K562 (cell line): Measurements from ENCODE around the gene VGLL3. TPM values are rescaled to one million over a fixed set of nuclear protein-coding genes. Genes with fewer than 3 reads are reported as not detected.

Experiments used
- ATAC-seq: fragments of 200-7000 bp; cut with Tn5 transposase; 3 replicates; pipeline ENCODE4 v1.9.1; 2020; ENCODE audit warnings: moderate library complexity
- BruUV-seq: library from RNA; stranded (reverse); fragments of 400-500 nt; replicated peaks from 2 replicates; lab custom pipeline; 2021; lab: Mats Ljungman, UMichigan
- CTCF ChIA-PET: fragments of 300-600 bp; formaldehyde crosslinking; extraction: SDS; loops from one replicate; lab custom pipeline; 2021; ENCODE audit warnings: low intra/inter-chr PET ratio; lab: Yijun Ruan, JAX
- POLR2A ChIA-PET: fragments of 300-600, 350-650 bp; sonication (Branson Sonifier 250); formaldehyde crosslinking; extraction: SDS; loops from one replicate; lab custom pipeline; 2021; ENCODE audit warnings: antibody characterized with exemption, inconsistent platforms; lab: Yijun Ruan, JAX
- DNase-seq, 4 experiments: peaks; one replicate each; pipeline versions ENCODE4 v3.0.0 to v3.0.0-alpha.2; 2011 to 2018; ENCODE audit warnings: low spot score in 3 of 4, mixed read lengths in 3 of 4; ENCODE audit errors: extremely low read depth in 1 of 4
- FAIRE-seq: peaks from 2 replicates; lab custom pipeline; 2011; peaks lifted over from hg19 to GRCh38; lab: Jason Lieb, UNC
- H2AFZ ChIP-seq: 2 replicates; pipeline ENCODE4 v1.6.0; 2011; ENCODE audit warnings: low read depth, low read length, control low read depth, inconsistent platforms
- H3K27ac ChIP-seq: fragments of 200-600 bp; 3 replicates; pipeline ENCODE4 v1.8.0; 2011; ENCODE audit warnings: low read depth, mild to moderate bottlenecking, control low read depth, inconsistent platforms, low read length, moderate library complexity, mixed read lengths; ENCODE audit errors: extremely low read depth
- H3K27me3 ChIP-seq, 2 experiments: fragments of 300-600 bp in 1 of 2; 2 replicates in 1 of 2; 3 replicates in 1 of 2; pipeline versions ENCODE4 v1.6.0 to v1.8.0; 2011; ENCODE audit warnings: inconsistent platforms in 2 of 2, low read length in 2 of 2, mild to moderate bottlenecking in 1 of 2, mixed read lengths in 1 of 2, moderate library complexity in 1 of 2; ENCODE audit not compliant: control insufficient read depth in 2 of 2, insufficient read depth in 2 of 2
- H3K36me3 ChIP-seq: fragments of 300-600 bp; 3 replicates; pipeline ENCODE4 v1.8.0; 2011; ENCODE audit warnings: mild to moderate bottlenecking, low read length, inconsistent platforms; ENCODE audit not compliant: control insufficient read depth, insufficient read depth
- H3K4me1 ChIP-seq, 2 experiments: fragments of 200-600 bp in 1 of 2; replicated peaks in 1 of 2; 2 replicates in 1 of 2; 3 replicates in 1 of 2; pipeline versions ENCODE4 v1.5.1 to v1.8.0; 2011; ENCODE audit warnings: inconsistent platforms in 2 of 2, low read length in 2 of 2, mild to moderate bottlenecking in 1 of 2, mixed read lengths in 1 of 2, moderate library complexity in 1 of 2; ENCODE audit not compliant: control insufficient read depth in 2 of 2, insufficient read depth in 2 of 2
- H3K4me2 ChIP-seq: 2 replicates; pipeline ENCODE4 v1.6.1; 2011; ENCODE audit warnings: low read length, control low read depth, inconsistent platforms, mixed read lengths; ENCODE audit not compliant: insufficient read depth
- H3K4me3 ChIP-seq: fragments of 200-600 bp; sonication (generic), shearing (Covaris generic); 2 replicates; pipeline ENCODE4 v1.5.1; 2016; ENCODE audit warnings: control low read depth, inconsistent platforms
- H3K79me2 ChIP-seq: fragments of 200-600 bp; 3 replicates; pipeline ENCODE4 v1.8.0; 2011; ENCODE audit warnings: low read length, inconsistent platforms; ENCODE audit not compliant: control insufficient read depth, insufficient read depth
- H3K9ac ChIP-seq, 2 experiments: 2 replicates each; pipeline versions ENCODE4 v1.6.0 to v1.6.1; 2011; ENCODE audit warnings: low read depth in 2 of 2, low read length in 2 of 2, control low read depth in 1 of 2, inconsistent platforms in 1 of 2, mild to moderate bottlenecking in 1 of 2, mixed read lengths in 1 of 2; ENCODE audit not compliant: insufficient read depth in 1 of 2
- H3K9me1 ChIP-seq: one replicate; pipeline ENCODE4 v1.6.0; 2011; ENCODE audit warnings: inconsistent platforms, mild to moderate bottlenecking, low read length, moderate library complexity; ENCODE audit not compliant: control insufficient read depth, insufficient read depth
- H3K9me3 ChIP-seq: replicated peaks from 2 replicates; pipeline ENCODE4 v1.5.1; 2011; ENCODE audit warnings: low read depth, low read length, inconsistent platforms; ENCODE audit not compliant: control insufficient read depth, insufficient read depth
- H4K20me1 ChIP-seq: replicated peaks from 2 replicates; pipeline ENCODE4 v1.6.1; 2011; ENCODE audit warnings: low read length, inconsistent platforms, mixed read lengths; ENCODE audit not compliant: control insufficient read depth, insufficient read depth
- AFF4 ChIP-seq: sonication (generic); formaldehyde crosslinking; IDR thresholded peaks from 2 replicates; pipeline ENCODE4 v1.8.0; 2023; ENCODE audit warnings: mild to moderate bottlenecking, missing genetic modification reagents
- ARHGAP35 ChIP-seq: fragments of 450-650 bp; IDR thresholded peaks from 2 replicates; pipeline ENCODE4 v1.6.1; 2018; ENCODE audit not compliant: partially characterized antibody
- DDX20 ChIP-seq: fragments of 450-650 bp; IDR thresholded peaks from 2 replicates; pipeline ENCODE4 v1.6.1; 2016; ENCODE audit warnings: missing genetic modification characterization, low read depth, mild to moderate bottlenecking, missing compliant biosample characterization, moderate library complexity
- EP300 ChIP-seq: IDR thresholded peaks from 2 replicates; pipeline ENCODE4 v1.6.1; 2012; ENCODE audit warnings: low read length, improper control_type of control experiment
- KAT7 ChIP-seq: sonication (generic); formaldehyde crosslinking; IDR thresholded peaks from 2 replicates; pipeline ENCODE4 v1.8.0; 2022; ENCODE audit warnings: missing genetic modification reagents, mild to moderate bottlenecking, borderline replicate concordance
- MCM5 ChIP-seq: fragments of 450-650 bp; IDR thresholded peaks from 2 replicates; pipeline ENCODE4 v1.6.1; 2016; ENCODE audit warnings: low read depth
- SRSF1 ChIP-seq: fragments of 200-400 bp; formaldehyde crosslinking; IDR thresholded peaks from 2 replicates; pipeline ENCODE4 v1.6.1; 2017; ENCODE audit warnings: mild to moderate bottlenecking, low read depth, low read length, moderate library complexity
- ZNF384 ChIP-seq: IDR thresholded peaks from 2 replicates; pipeline ENCODE4 v1.6.1; 2012; ENCODE audit warnings: low read depth, low read length, improper control_type of control experiment
- ZNF778 ChIP-seq: fragments of 450-650 bp; formaldehyde crosslinking; IDR thresholded peaks from 2 replicates; pipeline ENCODE4 v1.4.0; 2020; ENCODE audit warnings: mild to moderate bottlenecking, moderate library complexity
- WGBS: fragments of 100-300 bp; shearing (Covaris generic); methylation state at CpG from one replicate; pipeline ENCODE4 v1.1.6; 2016; ENCODE audit warnings: low coverage, mixed read lengths; ENCODE audit not compliant: insufficient coverage; ENCODE audit errors: missing lambda C conversion rate; 5-methylcytosine and 5-hydroxymethylcytosine counted together
- in situ Hi-C: fragments of 300-500 bp; cut with MboI; formaldehyde crosslinking; loops from 4 replicates; pipeline ENCODE4 v1.15.0; 2018; ENCODE audit warnings: inconsistent platforms, mixed read lengths
- intact Hi-C: fragments of 100-400 bp; cut with micrococcal nuclease; formaldehyde crosslinking; loops from 2 replicates; pipeline ENCODE4 v1.14.2; 2022
- polyA plus RNA-seq, 8 experiments: library from polyadenylated mRNA; depleted of rRNA in 4 of 8; stranded (reverse) in 5 of 8; unstranded in 3 of 8; fragments of >200 nt; fragmentation: Nextera tagmentation in 2 of 8; fragmentation: Illumina TruSeq in 1 of 8; extraction: Ambion mirVana in 2 of 8; extraction: Trizol in 1 of 8; gene quantifications; 2 replicates each; pipeline versions ENCODE4 v1.2.1 to v1.2.3, GENCODE V29; 2011 to 2014; ENCODE audit warnings: inconsistent platforms in 1 of 8, missing spikeins in 1 of 8
- total RNA-seq, 7 experiments: library from RNA; depleted of rRNA in 6 of 7; stranded (reverse); fragments of >200 nt in 6 of 7; fragmentation: Illumina TruSeq in 2 of 7; extraction: Trizol in 2 of 7; gene quantifications; 2 replicates each; pipeline versions ENCODE4 v1.2.1 to v1.2.3, GENCODE V29; 2011 to 2021; ENCODE audit warnings: low replicate concordance in 1 of 7
- TF ChIP-seq, protein P1 (sequence below): sonication (generic); formaldehyde crosslinking; IDR thresholded peaks from 2 replicates; pipeline ENCODE4 v1.8.1; 2023; ENCODE audit warnings: mild to moderate bottlenecking, missing genetic modification reagents
- TF ChIP-seq, protein P2 (sequence below): fragments of 250-450 bp; sonication (Bioruptor Pico); IDR thresholded peaks from 2 replicates; pipeline ENCODE4 v1.5.0; 2021; ENCODE audit warnings: mild to moderate bottlenecking, moderate library complexity
- TF ChIP-seq, protein P3 (sequence below): fragments of 450-650 bp; IDR thresholded peaks from 2 replicates; pipeline ENCODE4 v1.6.1; 2017; ENCODE audit warnings: mild to moderate bottlenecking, moderate library complexity

VGLL3 gene
- total and polyA plus RNA-seq, 9 of the 15 experiments (the other 6 are each of a cell fraction or from before 2014, with no cell fraction given), result under 0.01 to 0.09 (median 0.04) TPM; not detected in 6

GRCh38 chr3:87001473-87002098 is 10.6 kb upstream of the VGLL3 start:
- Histone ChIP-seq H3K9ac (no peak overlapping the region), H3K27me3 (no peaks in the 10 kb centered on the region), H3K36me3 (no peaks in the 10 kb centered on the region), H2AFZ (no peak overlapping the region), H3K4me1 (no peaks in the 10 kb centered on the region), H3K79me2 (no peaks in the 10 kb centered on the region), H3K9me3 (no peaks in the 10 kb centered on the region), H3K27ac (no peak overlapping the region), H3K4me2 (no peak overlapping the region), H3K9me1 (no peaks in the 10 kb centered on the region), H4K20me1 (no peaks in the 10 kb centered on the region), H3K4me3 (no peak overlapping the region)
- BruUV-seq, result no TSS peak
- POLR2A ChIA-PET, result no interaction called here
- FAIRE-seq (no peak), ATAC-seq (no peak), DNase-seq (no peak)
- 3% methylated on average over 4 of the region's 4 CpGs for WGBS
- in situ Hi-C loops (no loop called here), intact Hi-C loops (no loop called here)
- CTCF ChIA-PET, result no interaction called here
- TF ChIP-seq EP300, result no peak
- no peak for TF ChIP-seq DDX20 (tag)
- no peak for TF ChIP-seq ARHGAP35
- TF ChIP-seq, protein P1, sequence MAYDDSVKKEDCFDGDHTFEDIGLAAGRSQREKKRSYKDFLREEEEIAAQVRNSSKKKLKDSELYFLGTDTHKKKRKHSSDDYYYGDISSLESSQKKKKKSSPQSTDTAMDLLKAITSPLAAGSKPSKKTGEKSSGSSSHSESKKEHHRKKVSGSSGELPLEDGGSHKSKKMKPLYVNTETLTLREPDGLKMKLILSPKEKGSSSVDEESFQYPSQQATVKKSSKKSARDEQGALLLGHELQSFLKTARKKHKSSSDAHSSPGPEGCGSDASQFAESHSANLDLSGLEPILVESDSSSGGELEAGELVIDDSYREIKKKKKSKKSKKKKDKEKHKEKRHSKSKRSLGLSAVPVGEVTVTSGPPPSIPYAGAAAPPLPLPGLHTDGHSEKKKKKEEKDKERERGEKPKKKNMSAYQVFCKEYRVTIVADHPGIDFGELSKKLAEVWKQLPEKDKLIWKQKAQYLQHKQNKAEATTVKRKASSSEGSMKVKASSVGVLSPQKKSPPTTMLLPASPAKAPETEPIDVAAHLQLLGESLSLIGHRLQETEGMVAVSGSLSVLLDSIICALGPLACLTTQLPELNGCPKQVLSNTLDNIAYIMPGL (CRISPR knock-in tag), result no peak
- TF ChIP-seq, protein P2, sequence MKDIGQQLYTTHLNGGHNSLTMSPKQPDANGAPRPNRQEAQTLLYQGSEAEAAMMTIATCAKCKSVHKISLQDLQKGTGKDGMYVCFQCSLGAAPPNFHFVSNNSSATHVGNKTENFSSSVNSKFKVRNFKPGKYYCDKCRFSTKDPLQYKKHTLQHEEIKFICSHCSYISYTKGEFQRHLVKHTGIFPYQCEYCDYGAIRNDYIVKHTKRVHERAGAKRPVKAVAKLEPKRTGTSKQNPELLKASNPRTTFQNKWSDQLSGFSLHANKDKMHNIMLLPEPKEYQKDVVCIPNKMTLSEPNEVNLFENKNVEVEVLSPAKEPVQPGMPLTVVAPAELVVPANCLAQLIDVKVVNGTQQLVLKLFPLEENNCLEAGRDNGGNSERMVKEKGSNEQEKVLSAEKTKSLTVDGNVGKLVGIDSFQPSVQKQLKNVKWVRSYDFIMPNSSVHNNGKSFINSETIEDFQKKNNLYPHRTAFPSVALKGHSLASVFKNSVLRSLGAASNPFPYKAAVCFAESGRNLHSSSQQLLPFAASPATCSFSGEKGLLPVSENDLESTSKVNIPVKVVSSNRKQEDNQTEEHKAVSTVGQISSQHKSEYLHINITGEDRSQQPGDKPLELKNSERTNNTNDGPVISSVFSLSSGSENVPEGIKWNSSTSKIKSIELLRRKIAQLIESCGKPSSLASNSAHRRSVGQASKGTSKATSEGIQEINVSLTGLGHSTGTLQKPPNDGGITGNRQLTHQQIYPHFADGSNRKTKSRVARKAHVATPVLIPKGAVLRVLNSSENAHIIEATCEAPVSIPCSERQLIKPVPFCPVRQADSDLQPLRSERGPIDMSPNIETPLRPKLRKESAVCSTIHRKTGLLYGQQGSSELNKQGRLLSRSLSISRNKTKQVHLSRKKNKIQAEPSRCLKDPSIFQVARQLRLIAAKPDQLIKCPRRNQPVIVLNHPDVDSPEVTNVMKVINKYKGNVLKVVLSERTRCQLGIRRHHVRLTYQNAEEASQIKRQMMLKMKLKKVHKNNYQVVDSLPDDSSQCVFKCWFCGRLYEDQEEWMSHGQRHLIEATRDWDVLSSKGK, result no peak
- TF ChIP-seq MCM5, result no peak
- no peak for TF ChIP-seq AFF4 (CRISPR knock-in tag)
- TF ChIP-seq ZNF778 (CRISPR knock-in tag), result no peak
- no peak for TF ChIP-seq ZNF384
- no peak for TF ChIP-seq KAT7 (CRISPR knock-in tag)
- TF ChIP-seq, protein P3, sequence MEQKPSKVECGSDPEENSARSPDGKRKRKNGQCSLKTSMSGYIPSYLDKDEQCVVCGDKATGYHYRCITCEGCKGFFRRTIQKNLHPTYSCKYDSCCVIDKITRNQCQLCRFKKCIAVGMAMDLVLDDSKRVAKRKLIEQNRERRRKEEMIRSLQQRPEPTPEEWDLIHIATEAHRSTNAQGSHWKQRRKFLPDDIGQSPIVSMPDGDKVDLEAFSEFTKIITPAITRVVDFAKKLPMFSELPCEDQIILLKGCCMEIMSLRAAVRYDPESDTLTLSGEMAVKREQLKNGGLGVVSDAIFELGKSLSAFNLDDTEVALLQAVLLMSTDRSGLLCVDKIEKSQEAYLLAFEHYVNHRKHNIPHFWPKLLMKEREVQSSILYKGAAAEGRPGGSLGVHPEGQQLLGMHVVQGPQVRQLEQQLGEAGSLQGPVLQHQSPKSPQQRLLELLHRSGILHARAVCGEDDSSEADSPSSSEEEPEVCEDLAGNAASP, result no peak
- TF ChIP-seq SRSF1, result no peak
